ENCODE results near the gene SNX7.

SNX7 gene

GRCh38 chr1:98766255-98766654 lies 104.7 kb downstream of the SNX7 start:
- no peak for DNase-seq (ENCODE audit: low read depth, low spot score)

GRCh38 chr1:98769162-98769561 lies 107.6 kb downstream of the SNX7 start:
- no peak for DNase-seq (ENCODE audit: low read depth, low spot score)

- DNase-seq (ENCODE audit: low read depth, low spot score) = no peak
These were observed 120.4 kb downstream of the SNX7 start for GRCh38 chr1:98781906-98782305.

- DNase-seq (ENCODE audit: low read depth, low spot score) = peak; percentile 37
These were observed 122.3 kb downstream of the SNX7 start for GRCh38 chr1:98783821-98784220.

GRCh38 chr1:98791498-98791897 lies 130.0 kb downstream of the SNX7 start:
- no peak for DNase-seq (ENCODE audit: low read depth, low spot score)

GRCh38 chr1:98792123-98792522 lies 130.6 kb downstream of the SNX7 start:
- no peak for DNase-seq (ENCODE audit: low read depth, low spot score)

- DNase-seq (ENCODE audit: low read depth, low spot score) = no peak
These were observed 131.6 kb downstream of the SNX7 start for GRCh38 chr1:98793136-98793535.

- DNase-seq (ENCODE audit: low read depth, low spot score) = peak; percentile 43
These were observed 132.8 kb downstream of the SNX7 start for GRCh38 chr1:98794196-98794886.

GRCh38 chr1:98796049-98796448 lies 134.5 kb downstream of the SNX7 start:
- DNase-seq (ENCODE audit: low read depth, low spot score) = no peak

GRCh38 chr1:98797506-98797905 lies 136.0 kb downstream of the SNX7 start:
- DNase-seq (ENCODE audit: low read depth, low spot score) = no peak

All from ELF-1 (cell line).